Esophagus muscularis mucosa (tissue), 4 donors: Measurements from ENCODE around the gene PKP3. TPM values are rescaled to one million over a fixed set of nuclear protein-coding genes. Genes with fewer than 3 reads are reported as not detected.

Source experiments
- DNase-seq: peaks from one replicate; pipeline ENCODE4 v3.0.0-alpha.2; 2017; ENCODE audit errors: extremely low spot score
- H3K27ac ChIP-seq, 4 donors: fragments of 200-600 bp; sonication (generic); replicated peaks in 1 of 4; 1 replicate in 3 of 4; 2 replicates in 1 of 4; pipeline ENCODE4 v1.5.1; 2016 to 2019; ENCODE audit warnings: mild to moderate bottlenecking in 1 of 4
- H3K27me3 ChIP-seq, 4 donors: fragments of 200-600 bp; sonication (generic); one replicate each; pipeline versions ENCODE4 v1.5.1 to v1.6.0; 2016 to 2019
- H3K36me3 ChIP-seq, 4 donors: fragments of 200-600 bp; sonication (generic); one replicate each; pipeline ENCODE4 v1.5.1; 2016 to 2019
- H3K4me1 ChIP-seq, 4 donors: fragments of 200-600 bp; sonication (generic); one replicate each; pipeline ENCODE4 v1.5.1; 2016 to 2019
- H3K4me3 ChIP-seq, 4 donors: fragments of 200-600 bp; sonication (generic); 1 replicate in 2 of 4; 2 replicates in 2 of 4; pipeline ENCODE4 v1.5.1; 2016 to 2019; ENCODE audit warnings: mild to moderate bottlenecking in 4 of 4, moderate library complexity in 1 of 4
- H3K9me3 ChIP-seq, 4 donors: fragments of 200-600 bp; sonication (generic); 1 replicate in 3 of 4; 2 replicates in 1 of 4; pipeline ENCODE4 v1.5.1; 2016 to 2019
- EP300 ChIP-seq: sonication (generic); formaldehyde crosslinking; IDR thresholded peaks from one replicate; pipeline ENCODE4 v1.6.1; 2017; ENCODE audit warnings: antibody characterized with exemption
- POLR2A ChIP-seq: fragments of 450-650 bp; IDR thresholded peaks from one replicate; pipeline ENCODE4 v1.6.1; 2017; ENCODE audit warnings: antibody characterized with exemption, moderate library complexity, mild to moderate bottlenecking, low read depth
- POLR2AphosphoS5 ChIP-seq, 2 donors: sonication (generic); formaldehyde crosslinking; IDR thresholded peaks; one replicate each; pipeline ENCODE4 v1.6.1; 2017; ENCODE audit warnings: antibody characterized with exemption in 2 of 2
- WGBS: methylation state at CpG from one replicate; pipeline ENCODE4 v1.1.5; 2018; 5-methylcytosine and 5-hydroxymethylcytosine counted together
- intact Hi-C: fragments of 100-400 bp; cut with DNase I; formaldehyde crosslinking; loops from one replicate; pipeline ENCODE4 v1.15.1; 2023
- total RNA-seq, 4 donors: library from RNA; depleted of rRNA; stranded (reverse); fragments of >200 nt; gene quantifications; one replicate each; pipeline versions ENCODE4 v1.1.0 to v1.2.1, GENCODE V29; 2016
- TF ChIP-seq, protein P1 (sequence below), 3 experiments: fragments of 200-600 bp in 2 of 3; fragments of 450-650 bp in 1 of 3; sonication (generic) in 2 of 3; IDR thresholded peaks; one replicate each; pipeline ENCODE4 v1.5.1; 2017 to 2019; ENCODE audit warnings: antibody characterized with exemption in 3 of 3, mild to moderate bottlenecking in 2 of 3, moderate library complexity in 1 of 3

The PKP3 gene
- total RNA-seq, 4 donors from 2014 or later = 0.17 to 1.1 (median 0.51) TPM

- DNase-seq = no peak
- no peak for TF ChIP-seq POLR2AphosphoS5 (IDR thresholded peaks at IDR 0.05)
- no peak for TF ChIP-seq POLR2A
- no peak for TF ChIP-seq EP300
- TF ChIP-seq, protein P1, sequence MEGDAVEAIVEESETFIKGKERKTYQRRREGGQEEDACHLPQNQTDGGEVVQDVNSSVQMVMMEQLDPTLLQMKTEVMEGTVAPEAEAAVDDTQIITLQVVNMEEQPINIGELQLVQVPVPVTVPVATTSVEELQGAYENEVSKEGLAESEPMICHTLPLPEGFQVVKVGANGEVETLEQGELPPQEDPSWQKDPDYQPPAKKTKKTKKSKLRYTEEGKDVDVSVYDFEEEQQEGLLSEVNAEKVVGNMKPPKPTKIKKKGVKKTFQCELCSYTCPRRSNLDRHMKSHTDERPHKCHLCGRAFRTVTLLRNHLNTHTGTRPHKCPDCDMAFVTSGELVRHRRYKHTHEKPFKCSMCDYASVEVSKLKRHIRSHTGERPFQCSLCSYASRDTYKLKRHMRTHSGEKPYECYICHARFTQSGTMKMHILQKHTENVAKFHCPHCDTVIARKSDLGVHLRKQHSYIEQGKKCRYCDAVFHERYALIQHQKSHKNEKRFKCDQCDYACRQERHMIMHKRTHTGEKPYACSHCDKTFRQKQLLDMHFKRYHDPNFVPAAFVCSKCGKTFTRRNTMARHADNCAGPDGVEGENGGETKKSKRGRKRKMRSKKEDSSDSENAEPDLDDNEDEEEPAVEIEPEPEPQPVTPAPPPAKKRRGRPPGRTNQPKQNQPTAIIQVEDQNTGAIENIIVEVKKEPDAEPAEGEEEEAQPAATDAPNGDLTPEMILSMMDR (IDR thresholded peaks at IDR 0.05) = no peak
- Histone ChIP-seq H3K27ac (no peak overlapping the region), H3K4me3 (no peak overlapping the region), H3K27me3 (peaks cover 0 to 25% (median 0%) of the 10 kb centered on the region in 4 donors), H3K9me3 (no peaks in the 10 kb centered on the region), H3K36me3 (peaks cover 0 to 27% (median 2%) of the 10 kb centered on the region in 4 donors), H3K4me1 (no peaks in the 10 kb centered on the region)
- WGBS = 90% methylated on average over 60 of the region's 87 CpGs
- intact Hi-C loops = no loop called here
Measured at GRCh38 chr11:379205-380094, 14.6 kb upstream of the PKP3 start.

DNA sequence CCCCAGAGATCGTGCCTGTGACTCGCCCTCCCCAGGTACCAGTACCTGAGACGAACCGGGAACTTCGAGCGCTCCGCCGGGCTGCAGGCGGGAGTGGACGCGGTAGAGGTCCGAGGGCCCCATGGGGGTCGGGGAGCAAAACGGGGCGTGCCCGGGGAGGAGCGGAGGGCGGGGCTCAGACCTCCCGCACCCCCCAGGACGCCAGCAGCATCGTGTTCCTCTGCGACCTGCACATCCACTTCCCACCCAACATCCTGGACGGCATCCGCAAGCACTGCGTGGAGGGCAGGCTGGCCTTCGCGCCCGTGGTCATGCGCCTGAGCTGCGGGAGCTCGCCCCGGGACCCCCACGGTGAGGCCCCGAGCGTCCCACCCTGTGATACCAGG, 13.9 kb upstream of the PKP3 start:
- H3K9me3 ChIP-seq = no peaks in the 10 kb centered on the region
- H3K36me3 ChIP-seq = peaks cover 0 to 27% (median 2%) of the 10 kb centered on the region in 4 donors
- WGBS = 86% methylated on average over 27 of the region's 35 CpGs
- intact Hi-C loops = no loop called here
- TF ChIP-seq, protein P1 (IDR thresholded peaks at IDR 0.05) = no peak
- TF ChIP-seq POLR2AphosphoS5 (IDR thresholded peaks at IDR 0.05) (no peak), EP300 (no peak), POLR2A (no peak)
- H3K27me3 ChIP-seq = peaks cover 0 to 29% (median 0%) of the 10 kb centered on the region in 4 donors
- no peaks in the 10 kb centered on the region for H3K4me1 ChIP-seq
- H3K27ac ChIP-seq = no peak overlapping the region
- no peak for DNase-seq
- no peak overlapping the region for H3K4me3 ChIP-seq

GRCh38 chr11:380491-380890, 13.5 kb upstream of the PKP3 start:
- Histone ChIP-seq H3K4me3 (no peak overlapping the region), H3K27me3 (peaks cover 0 to 29% (median 0%) of the 10 kb centered on the region in 4 donors), H3K9me3 (no peaks in the 10 kb centered on the region), H3K4me1 (no peaks in the 10 kb centered on the region), H3K36me3 (peaks cover 0 to 25% (median 2%) of the 10 kb centered on the region in 4 donors), H3K27ac (no peak overlapping the region)
- 91% methylated on average over 11 of the region's 23 CpGs for WGBS
- no peak for DNase-seq
- intact Hi-C loops = no loop called here
- no peak for TF ChIP-seq EP300
- TF ChIP-seq POLR2AphosphoS5 (IDR thresholded peaks at IDR 0.05) = no peak
- TF ChIP-seq, protein P1 (IDR thresholded peaks at IDR 0.05) = no peak

DNA sequence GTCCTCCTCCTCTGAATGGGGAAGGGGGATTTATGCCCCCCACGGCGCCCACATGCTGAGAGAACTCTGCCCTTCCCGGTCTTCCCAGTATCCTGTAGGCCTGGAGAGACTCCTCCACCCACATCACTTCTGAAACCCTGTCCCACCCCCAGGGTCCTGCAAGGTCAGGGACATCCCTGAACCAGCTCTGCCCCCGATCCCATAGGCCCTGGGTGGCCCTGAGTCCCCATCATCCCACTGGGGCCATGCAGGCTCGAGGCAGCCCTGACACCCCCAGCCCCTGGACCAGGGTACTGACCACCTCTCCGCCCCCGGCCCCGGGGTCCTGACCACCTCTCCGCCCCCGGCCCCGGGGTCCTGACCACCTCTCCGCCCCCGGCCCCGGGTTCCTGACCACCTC, 13.0 kb upstream of the PKP3 start:
- H3K27me3 ChIP-seq = peaks cover 0 to 29% (median 0%) of the 10 kb centered on the region in 4 donors
- no peak for TF ChIP-seq POLR2AphosphoS5 (IDR thresholded peaks at IDR 0.05)
- TF ChIP-seq EP300 = no peak
- TF ChIP-seq, protein P1 (IDR thresholded peaks at IDR 0.05) = no peak
- no peak for TF ChIP-seq POLR2A
- H3K36me3 ChIP-seq = peaks cover 0 to 20% (median under 1%) of the 10 kb centered on the region in 4 donors
- peaks cover 0 to under 1% (median 0%) of the 10 kb centered on the region in 4 donors for H3K9me3 ChIP-seq
- no peak overlapping the region for H3K27ac ChIP-seq
- no peak for DNase-seq
- H3K4me1 ChIP-seq = no peaks in the 10 kb centered on the region
- H3K4me3 ChIP-seq = no peak overlapping the region
- intact Hi-C loops = no loop called here
- WGBS = 90% methylated on average over 13 of the region's 14 CpGs
